Measurements from ENCODE around the gene SYT7. TPM values are rescaled to one million over a fixed set of nuclear protein-coding genes. Genes with fewer than 3 reads are reported as not detected.

Gene SYT7
- total RNA-seq, 1 donor from 2014 or later, result not detected

GRCh38 chr11:61587951-61588727 lies 7.3 kb upstream of the SYT7 start:
- CTCF ChIA-PET, result no interaction called here
- DNase-seq, result peak; percentile 64
- ATAC-seq (ENCODE audit: low read depth), result peak; percentile 70
- no peak for TF ChIP-seq CTCF (IDR thresholded peaks at IDR 0.05)
- Mint-ChIP-seq H3K36me3 (ENCODE audit: low read depth) (no peaks in the 10 kb centered on the region), H3K4me3 (peak overlapping the region; percentile 76), H3K27me3 (peaks cover 54% of the 10 kb centered on the region), H3K27ac (no peak overlapping the region), H3K9me3 (no peaks in the 10 kb centered on the region), H3K4me1 (peaks cover 12% of the 10 kb centered on the region)
- POLR2A ChIA-PET, result no interaction called here
- intact Hi-C loops (cut with micrococcal nuclease), result loop anchor here (10.0 kb wide), 2 partner anchors 227 to 293 kb away; partner anchors contain the start of genes FADS1 and VWCE

GRCh38 chr11:61587541-61587941 lies 6.7 kb upstream of the SYT7 start:
- no peaks in the 10 kb centered on the region for H3K36me3 Mint-ChIP-seq (ENCODE audit: low read depth)
- no peak for TF ChIP-seq CTCF (IDR thresholded peaks at IDR 0.05)
- peaks cover 12% of the 10 kb centered on the region for H3K4me1 Mint-ChIP-seq
- ChIA-PET POLR2A (no interaction called here), CTCF (no interaction called here)
- H3K9me3 Mint-ChIP-seq, result no peaks in the 10 kb centered on the region
- peak overlapping the region; percentile 76 for H3K4me3 Mint-ChIP-seq
- peaks cover 55% of the 10 kb centered on the region for H3K27me3 Mint-ChIP-seq
- intact Hi-C loops (cut with micrococcal nuclease), result loop anchor here (10.0 kb wide), 2 partner anchors 227 to 293 kb away; partner anchors contain the start of genes FADS1 and VWCE
- DNase-seq (no peak), ATAC-seq (ENCODE audit: low read depth) (peak; percentile 26)
- H3K27ac Mint-ChIP-seq, result no peak overlapping the region

GRCh38 chr11:61586792-61587430 lies 6.0 kb upstream of the SYT7 start:
- CTCF ChIA-PET, result no interaction called here
- ATAC-seq (ENCODE audit: low read depth) (no peak), DNase-seq (no peak)
- POLR2A ChIA-PET, result no interaction called here
- intact Hi-C loops (cut with micrococcal nuclease), result loop anchor here (10.0 kb wide), 2 partner anchors 228 to 292 kb away; partner anchors contain the start of genes FADS1 and VWCE
- H3K9me3 Mint-ChIP-seq, result no peaks in the 10 kb centered on the region
- no peaks in the 10 kb centered on the region for H3K36me3 Mint-ChIP-seq (ENCODE audit: low read depth)
- H3K27ac Mint-ChIP-seq, result no peak overlapping the region
- H3K4me1 Mint-ChIP-seq, result peaks cover 13% of the 10 kb centered on the region
- TF ChIP-seq CTCF (IDR thresholded peaks at IDR 0.05), result no peak
- H3K27me3 Mint-ChIP-seq, result peaks cover 54% of the 10 kb centered on the region
- H3K4me3 Mint-ChIP-seq, result no peak overlapping the region

GRCh38 chr11:61585115-61585514 lies 4.2 kb upstream of the SYT7 start:
- TF ChIP-seq CTCF (IDR thresholded peaks at IDR 0.05), result no peak
- ATAC-seq (ENCODE audit: low read depth), result no peak
- Mint-ChIP-seq H3K27me3 (peaks cover 47% of the 10 kb centered on the region), H3K4me3 (no peak overlapping the region), H3K9me3 (no peaks in the 10 kb centered on the region), H3K27ac (no peak overlapping the region), H3K36me3 (ENCODE audit: low read depth) (no peaks in the 10 kb centered on the region), H3K4me1 (peaks cover 21% of the 10 kb centered on the region)
- ChIA-PET POLR2A (no interaction called here), CTCF (no interaction called here)
- intact Hi-C loops (cut with micrococcal nuclease), result loop anchor here (10.0 kb wide), 2 partner anchors 230 to 290 kb away; partner anchors contain the start of genes FADS1 and VWCE
- no peak for DNase-seq

- Mint-ChIP-seq H3K27ac (peak overlapping the region; percentile 59), H3K36me3 (ENCODE audit: low read depth) (no peaks in the 10 kb centered on the region), H3K9me3 (no peaks in the 10 kb centered on the region), H3K4me1 (peaks cover 14% of the 10 kb centered on the region), H3K27me3 (peaks cover 54% of the 10 kb centered on the region), H3K4me3 (peak overlapping the region; percentile 82)
- no peak for TF ChIP-seq CTCF (IDR thresholded peaks at IDR 0.05)
- ChIA-PET CTCF (no interaction called here), POLR2A (no interaction called here)
- ATAC-seq (ENCODE audit: low read depth) (no peak), DNase-seq (no peak)
- intact Hi-C loops (cut with micrococcal nuclease), result loop anchor here (10.0 kb wide), 2 partner anchors 233 to 287 kb away; partner anchors contain the start of genes FADS1 and VWCE
Measured at GRCh38 chr11:61581931-61582330, 1.1 kb upstream of the SYT7 start.

All from activated B cell treated with CpG ODN at 0.5 μM for 24 hours (primary cell).